ENCODE data around the gene SRPK3.
"Not testable (repeated sequence)": the region's sequence is repeated elsewhere in the genome, so short reads cannot be mapped to it uniquely, and the experiment has no call there.

The SRPK3 gene, protein sequence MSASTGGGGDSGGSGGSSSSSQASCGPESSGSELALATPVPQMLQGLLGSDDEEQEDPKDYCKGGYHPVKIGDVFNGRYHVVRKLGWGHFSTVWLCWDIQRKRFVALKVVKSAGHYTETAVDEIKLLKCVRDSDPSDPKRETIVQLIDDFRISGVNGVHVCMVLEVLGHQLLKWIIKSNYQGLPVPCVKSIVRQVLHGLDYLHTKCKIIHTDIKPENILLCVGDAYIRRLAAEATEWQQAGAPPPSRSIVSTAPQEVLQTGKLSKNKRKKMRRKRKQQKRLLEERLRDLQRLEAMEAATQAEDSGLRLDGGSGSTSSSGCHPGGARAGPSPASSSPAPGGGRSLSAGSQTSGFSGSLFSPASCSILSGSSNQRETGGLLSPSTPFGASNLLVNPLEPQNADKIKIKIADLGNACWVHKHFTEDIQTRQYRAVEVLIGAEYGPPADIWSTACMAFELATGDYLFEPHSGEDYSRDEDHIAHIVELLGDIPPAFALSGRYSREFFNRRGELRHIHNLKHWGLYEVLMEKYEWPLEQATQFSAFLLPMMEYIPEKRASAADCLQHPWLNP

DNA sequence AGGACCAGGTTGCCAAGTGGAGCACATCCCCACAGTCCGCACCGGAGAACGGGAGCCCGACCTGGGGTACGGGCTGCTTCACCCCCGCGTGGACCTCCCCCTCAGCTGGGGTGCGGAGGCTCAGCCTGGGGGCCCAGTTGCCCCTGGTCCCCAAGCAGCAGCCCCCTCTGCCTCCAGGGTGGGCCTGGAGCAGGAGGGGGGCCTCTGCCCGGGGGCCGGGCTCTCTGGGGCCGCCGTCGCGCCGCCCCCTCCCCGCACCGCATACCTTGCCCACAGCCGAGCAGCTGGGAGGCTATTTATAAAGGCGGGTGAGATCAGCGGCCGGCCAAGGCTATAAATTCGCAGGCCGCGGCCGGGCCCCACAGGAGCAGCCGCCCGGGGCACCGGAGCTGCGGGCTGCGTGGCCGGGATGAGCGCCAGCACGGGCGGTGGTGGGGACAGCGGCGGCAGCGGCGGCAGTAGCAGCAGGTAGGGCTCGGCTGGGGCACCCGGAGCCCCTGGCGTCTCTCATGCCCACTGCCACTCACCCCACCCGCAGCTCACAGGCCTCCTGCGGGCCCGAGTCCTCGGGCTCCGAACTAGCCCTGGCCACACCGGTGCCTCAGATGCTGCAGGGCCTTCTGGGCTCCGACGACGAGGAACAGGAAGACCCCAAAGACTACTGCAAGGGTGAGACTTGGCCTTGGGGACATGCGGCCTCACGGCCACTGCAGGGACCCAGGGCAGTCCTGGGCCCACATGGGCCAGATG lies at the start of gene SRPK3:
TSS of gene SRPK3 (plus strand) at position 364 of the 750 bp plus-strand sequence. CDS start at position 410, 46 bp downstream.
- no peak for DNase-seq

DNA sequence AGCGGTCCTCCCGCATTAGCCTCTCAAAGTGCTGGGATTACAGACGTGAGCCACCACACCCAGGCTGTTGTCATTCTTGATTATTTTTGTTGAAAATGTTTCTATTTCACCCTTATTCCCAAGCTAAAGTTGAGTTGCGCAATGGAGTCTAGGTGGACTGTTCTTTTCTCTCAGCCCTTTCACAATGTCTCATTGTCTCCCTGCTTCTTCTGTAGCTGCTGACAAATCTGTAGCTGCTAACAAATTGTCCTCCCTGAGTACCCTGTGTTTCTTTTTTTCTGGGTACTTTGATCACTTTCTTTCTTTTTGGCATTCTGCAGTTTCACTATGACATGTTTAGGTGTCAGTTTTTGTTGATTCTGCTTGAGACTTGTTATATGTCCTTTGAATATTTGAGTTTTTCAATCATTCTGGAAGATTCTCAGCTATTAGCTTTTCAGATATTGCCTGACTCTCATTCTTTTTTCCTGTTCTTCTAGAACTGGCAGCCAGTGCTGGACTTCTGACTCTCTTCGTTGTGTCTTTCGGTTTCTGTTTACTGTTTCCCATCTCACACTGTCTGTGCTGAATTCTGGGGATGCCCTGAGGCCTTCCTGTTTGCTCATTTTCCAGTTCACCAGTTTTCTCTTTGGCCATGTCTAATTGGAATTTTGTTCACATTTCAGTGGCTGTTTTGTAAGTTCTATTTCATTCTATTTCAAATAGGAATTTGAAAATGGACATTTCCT lies 49.6 kb upstream of the SRPK3 start:
- DNase-seq = peak; percentile 57

DNA sequence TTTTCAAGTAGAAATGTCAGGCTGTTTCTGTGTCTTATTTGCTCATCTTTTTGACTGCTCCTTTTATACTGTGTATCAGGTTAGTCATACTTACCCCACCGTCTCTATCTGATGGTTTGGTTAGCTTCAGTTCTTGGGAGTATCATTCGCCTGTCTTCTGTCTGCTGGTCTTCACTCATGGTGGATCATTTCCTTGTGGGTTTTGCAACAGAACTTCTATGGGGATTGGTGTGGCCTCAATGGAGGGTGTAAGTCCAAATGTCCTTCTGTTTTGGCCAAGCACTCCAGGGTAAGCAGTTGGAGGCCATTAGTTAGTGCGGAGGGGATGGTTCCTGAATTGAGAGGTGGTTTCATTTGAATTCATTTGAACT lies 49.0 kb upstream of the SRPK3 start:
- no peak for DNase-seq

DNA sequence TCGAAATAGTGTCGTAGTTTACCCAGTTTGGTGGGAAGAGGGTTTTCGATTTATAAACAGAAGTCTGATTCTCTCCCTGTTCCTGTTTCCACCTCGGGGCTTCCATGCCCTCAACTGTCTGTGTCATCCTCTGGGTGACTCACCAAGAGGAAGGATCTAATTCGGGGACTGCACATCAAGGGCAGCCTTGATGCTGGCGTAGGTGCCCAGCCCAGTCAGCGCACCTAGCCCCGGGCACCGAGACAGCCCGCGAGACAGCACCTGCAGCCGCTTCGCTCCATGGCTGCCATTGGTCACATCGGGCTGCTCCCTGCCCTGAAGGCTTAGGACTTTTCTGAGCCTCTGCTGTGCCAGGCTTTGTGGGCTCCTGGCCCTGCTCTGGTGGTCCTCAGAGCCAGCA lies 48.4 kb upstream of the SRPK3 start:
- DNase-seq = no peak

DNA sequence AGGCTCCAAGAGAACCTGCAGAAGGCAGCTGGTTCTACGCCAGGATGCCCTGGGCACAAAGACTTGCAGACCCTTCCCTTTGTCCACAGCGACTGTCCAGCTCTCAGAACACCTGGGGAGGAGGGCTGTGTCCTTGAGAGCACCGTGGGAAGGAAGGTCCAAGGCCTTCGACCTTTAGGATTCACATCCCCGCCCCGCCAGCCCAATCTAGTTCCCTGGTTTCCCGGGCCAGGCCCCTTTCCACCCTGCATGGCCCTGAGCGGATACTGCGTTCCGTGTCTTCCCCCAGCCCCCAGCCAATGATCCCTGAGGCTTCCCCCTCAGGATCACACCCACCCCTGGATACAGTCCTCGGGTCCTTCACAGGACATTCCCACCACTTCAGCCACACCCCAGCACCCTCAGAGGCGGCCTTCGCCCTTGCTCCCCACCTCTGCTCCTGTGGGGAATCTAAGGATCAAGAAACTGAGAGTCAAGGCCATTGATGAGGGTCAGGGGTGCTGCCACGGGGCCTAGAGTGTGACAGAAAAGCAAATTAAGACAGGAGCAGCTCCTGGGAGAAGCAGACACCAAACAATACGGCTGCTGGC lies 47.1 kb upstream of the SRPK3 start:
- no peak for DNase-seq

DNA sequence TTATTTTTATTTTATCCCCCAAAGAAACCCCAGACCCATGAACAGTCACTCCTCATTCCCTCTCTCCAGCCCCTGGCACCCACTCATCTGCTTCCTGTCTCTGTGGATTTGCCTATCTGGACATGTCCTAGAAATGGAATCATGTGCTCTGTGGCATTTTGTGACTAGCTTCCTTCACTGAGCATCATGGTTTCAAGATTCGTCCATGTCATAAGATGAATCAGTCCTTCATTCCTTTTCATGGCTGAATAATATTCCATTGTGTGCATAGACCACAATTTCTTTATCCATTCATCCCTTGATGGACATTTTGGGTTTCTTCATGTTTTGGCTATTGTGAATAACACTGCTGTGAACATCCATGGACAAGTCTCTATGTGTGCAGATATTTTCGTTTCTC lies 46.0 kb upstream of the SRPK3 start:
- no peak for DNase-seq

DNA sequence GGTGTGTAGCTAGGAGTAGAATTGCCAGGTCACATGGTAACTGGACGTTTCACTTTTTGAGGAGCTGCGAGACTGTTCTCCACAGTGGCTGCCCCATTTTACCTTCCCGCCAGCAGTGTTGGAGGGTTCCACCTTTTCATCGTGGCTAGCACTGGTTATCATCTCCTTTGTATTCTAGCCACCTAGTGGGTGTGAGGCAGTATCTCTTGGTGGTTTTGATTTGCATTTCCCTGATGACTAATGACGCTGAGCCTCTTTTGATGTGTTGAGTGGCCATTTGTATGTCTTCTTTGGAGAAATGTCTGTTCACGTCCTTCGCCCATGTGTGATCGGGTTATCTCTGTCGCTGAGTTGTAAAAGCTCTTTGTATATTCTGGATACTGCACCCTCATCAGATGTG lies 45.6 kb upstream of the SRPK3 start:
- DNase-seq = peak; percentile 28

DNA sequence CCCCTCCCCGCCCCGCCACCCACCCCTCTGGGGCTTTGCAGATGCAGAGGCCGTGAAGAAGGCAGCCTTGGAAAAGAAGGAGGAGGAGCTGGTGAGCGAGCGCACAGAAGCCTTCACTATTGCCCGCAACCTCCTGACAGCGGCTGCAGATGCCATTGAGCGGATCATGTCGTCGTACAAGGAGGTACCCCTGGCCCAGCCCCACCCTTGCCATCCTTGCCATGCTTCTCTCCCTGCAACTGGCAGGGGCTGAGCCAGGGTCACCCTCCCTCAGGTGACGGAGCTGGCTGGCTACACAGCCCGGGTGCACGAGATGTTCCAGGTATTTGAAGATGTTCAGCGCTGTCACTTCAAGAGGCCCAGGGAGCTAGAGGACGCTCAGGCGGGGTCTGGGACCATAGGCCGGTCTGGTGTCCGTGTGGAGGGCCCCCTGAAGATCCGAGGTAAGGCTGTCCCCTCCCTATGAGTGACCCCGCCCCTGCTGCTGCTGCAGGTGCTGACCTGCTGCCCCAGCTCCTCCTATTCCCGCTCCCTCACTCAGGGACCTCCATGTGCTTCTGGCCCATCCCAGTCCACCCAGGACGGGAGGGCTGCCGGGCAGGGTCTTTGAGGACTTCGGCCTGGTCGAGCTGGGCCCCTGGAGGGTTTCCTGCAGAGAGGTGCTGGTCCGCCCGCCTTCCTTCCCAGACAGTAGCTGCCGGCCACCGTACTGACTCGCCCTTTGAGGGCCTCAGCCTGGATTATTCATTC lies 44.6 kb upstream of the SRPK3 start:
- DNase-seq = no peak

DNA sequence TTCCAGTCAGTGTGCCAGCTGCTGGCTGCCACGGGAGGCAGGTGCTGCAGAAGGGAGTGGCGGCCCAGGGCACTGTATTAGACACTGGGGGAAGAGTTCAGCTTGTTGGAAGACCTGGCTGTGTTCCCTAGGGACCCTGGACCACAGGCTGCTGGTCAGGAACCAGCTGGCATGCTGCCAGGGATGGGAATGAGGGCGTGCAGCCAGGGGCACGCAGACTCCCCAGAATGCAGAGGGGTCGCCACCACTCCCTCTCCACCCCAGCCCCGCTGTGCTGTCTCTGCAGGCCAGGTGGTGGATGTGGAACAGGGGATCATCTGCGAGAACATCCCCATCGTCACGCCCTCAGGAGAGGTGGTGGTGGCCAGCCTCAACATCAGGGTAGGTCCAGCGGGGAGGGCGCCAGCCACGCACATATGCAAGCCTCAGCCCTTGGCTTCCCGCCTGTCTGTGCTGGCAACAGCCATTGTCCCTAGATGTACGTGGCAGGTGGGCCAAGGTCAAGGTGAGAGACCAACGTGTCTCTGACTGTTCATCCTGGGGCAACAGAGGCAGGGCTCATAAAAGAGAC lies 43.9 kb upstream of the SRPK3 start:
- DNase-seq = no peak

DNA sequence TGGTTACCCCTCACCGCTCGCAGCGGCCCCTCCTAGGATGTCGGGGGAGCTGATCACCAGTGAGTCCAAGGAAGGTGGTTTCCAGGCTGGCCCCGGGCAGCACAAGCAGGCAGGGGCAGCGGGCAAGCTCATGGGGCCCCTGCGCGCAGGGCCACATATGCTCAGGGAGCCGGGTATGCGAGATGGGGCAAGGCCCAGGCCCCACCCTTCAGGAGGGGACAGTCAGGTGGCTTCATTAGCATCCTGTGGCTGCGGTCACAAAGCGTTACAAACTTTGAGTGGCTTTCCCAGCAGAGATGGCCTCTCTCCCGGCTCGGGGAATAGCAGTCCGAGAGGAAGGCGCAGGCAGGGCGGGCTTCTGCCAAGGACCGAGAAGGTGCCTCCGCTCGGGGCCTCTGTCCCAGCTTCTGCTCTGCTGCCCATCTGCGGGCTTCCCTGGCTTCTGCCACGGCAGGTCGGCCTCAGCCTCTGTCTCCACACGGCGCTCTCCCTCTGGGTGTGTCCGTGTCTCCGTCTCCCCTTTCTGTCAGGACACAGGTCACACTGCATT lies 42.7 kb upstream of the SRPK3 start:
- no peak for DNase-seq

DNA sequence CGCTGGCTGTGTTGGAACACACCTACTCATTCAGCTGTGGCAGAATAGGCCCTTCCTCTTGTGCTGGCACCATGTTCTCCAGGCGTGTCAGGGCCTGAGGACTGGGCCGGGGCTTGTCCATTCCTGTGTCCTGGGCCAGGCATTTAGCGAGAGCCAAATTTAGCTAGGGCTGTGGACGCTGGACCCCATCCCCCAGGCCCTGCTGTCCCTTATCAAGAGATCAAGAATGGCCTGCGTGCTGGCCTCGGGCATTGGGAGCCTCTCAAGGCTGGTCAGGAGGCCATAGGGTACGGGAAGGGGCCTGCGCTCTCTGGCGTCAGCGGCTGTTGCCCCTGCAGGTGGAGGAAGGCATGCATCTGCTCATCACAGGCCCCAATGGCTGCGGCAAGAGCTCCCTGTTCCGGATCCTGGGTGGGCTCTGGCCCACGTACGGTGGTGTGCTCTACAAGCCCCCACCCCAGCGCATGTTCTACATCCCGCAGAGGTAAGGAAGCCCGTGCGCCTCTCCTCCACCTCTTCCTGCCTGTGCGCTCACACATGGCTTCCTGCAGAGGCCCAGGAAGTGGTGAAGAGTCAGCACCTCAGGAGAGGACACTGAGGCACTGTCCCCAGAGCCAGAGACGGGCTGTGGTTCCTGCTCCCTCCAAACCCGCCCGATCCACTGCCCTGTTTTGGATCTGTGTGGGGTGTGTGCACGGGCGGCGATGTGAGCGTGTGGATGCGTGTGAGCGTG lies 40.9 kb upstream of the SRPK3 start:
- DNase-seq = peak; percentile 34

DNA sequence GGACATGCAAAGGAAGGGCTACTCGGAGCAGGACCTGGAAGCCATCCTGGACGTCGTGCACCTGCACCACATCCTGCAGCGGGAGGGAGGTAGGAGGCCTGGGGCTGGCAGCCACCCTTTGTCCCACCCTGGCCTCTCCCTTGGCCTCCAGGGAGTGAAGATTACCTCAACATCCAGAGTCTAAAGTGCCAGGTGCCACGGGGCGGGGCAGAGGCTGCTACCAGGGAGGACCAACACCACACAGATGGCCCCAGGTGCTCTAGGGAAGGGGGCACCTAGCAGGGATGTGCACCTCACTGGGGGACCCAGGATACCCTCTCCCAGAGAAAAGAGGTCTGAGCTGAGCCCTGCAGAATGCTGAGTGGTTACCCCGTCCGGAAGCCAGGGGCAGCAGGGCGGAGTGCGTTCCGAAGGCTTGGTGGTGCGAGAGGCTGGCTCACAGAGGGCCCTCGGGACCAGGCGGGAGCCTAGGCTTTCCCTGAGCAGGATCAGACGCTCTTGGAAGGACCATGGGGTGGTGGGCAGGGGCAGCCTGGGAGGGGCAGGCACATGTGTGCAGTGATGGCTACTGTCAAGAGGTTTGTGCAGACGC lies 40.1 kb upstream of the SRPK3 start:
- no peak for DNase-seq

DNA sequence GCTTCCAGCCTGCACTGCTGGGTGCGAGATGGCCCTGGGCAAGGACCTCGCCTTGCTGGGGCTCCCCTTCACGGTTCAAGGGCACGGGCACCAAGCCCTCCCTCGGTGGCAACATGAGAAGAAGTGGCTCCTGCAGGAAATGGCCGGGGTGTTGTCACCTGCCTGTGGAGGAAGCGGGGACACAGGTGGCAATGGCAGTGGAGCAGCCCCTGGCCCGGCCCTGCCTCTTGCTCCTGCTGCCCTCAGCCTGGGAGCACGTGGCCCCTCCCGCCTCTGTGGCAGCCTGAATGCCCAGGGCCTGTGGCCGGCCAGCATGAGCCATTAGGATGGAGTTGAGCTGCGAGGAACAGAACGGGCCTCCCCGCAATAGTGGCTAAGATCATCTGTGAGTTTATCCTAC lies 39.4 kb upstream of the SRPK3 start:
- DNase-seq = no peak

DNA sequence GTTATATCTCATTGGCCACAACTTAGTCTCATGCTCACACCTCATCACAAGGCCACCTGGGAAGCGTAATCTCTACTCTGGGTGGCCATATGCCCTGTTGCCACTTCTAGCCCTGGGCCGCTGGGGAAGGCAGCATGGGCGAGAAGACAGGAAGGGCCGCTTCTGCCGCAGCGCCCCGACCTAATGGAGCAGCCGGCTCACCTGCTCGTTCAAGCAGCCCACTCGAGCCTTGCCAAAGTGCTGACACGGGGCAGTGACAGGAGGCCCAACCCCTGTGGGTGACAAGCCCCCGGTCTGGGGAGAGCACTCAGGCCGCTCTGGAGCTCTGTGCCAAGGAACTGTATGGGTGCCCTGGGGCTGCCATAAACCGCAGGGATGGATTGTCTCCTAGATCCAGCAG lies 38.7 kb upstream of the SRPK3 start:
- not testable (repeated sequence) for DNase-seq

DNA sequence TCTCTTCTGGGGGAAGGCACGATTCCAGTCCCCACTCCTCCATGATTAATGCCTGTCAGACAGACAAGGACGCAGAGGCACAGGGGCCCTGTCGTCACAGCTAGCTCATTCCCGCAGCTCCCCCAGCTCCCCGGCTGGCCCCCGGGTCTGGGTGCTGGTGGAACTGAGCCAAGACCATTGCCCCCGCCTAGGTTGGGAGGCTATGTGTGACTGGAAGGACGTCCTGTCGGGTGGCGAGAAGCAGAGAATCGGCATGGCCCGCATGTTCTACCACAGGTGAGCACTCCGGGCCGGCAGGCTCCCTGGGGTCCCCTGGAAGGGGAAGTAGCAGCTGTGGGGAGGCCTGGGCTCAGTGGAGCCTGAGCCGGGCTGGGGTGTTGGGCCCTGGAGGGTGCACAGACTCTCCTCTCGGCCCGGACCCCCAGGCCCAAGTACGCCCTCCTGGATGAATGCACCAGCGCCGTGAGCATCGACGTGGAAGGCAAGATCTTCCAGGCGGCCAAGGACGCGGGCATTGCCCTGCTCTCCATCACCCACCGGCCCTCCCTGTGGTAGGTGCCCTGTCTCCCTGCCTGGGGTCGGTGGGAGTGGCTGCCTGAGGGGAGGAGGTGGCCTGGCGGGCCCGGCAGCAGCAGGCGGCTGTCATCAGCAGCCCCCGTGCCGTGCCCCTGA lies 37.9 kb upstream of the SRPK3 start:
- not testable (repeated sequence) for DNase-seq

DNA sequence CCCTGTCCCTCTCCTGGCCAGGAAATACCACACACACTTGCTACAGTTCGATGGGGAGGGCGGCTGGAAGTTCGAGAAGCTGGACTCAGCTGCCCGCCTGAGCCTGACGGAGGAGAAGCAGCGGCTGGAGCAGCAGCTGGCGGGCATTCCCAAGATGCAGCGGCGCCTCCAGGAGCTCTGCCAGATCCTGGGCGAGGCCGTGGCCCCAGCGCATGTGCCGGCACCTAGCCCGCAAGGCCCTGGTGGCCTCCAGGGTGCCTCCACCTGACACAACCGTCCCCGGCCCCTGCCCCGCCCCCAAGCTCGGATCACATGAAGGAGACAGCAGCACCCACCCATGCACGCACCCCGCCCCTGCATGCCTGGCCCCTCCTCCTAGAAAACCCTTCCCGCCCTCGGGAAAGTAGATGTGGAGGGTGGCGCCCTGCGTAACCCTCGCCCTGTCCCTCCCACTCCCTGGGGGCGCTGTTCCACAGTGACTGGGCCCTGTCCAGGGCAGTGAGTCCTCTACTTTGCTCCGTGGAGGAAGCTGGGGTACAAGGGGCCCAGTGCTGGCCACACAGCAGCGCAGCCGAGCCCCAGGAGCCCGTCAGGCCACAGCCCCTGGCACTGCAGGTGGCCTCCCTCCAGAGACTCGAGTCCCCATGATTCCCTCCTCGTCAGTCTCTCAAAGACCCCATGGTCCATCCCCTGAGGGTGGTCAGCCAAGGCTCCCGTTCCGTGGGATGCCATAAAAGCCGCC lies 37.2 kb upstream of the SRPK3 start:
- not testable (repeated sequence) for DNase-seq

DNA sequence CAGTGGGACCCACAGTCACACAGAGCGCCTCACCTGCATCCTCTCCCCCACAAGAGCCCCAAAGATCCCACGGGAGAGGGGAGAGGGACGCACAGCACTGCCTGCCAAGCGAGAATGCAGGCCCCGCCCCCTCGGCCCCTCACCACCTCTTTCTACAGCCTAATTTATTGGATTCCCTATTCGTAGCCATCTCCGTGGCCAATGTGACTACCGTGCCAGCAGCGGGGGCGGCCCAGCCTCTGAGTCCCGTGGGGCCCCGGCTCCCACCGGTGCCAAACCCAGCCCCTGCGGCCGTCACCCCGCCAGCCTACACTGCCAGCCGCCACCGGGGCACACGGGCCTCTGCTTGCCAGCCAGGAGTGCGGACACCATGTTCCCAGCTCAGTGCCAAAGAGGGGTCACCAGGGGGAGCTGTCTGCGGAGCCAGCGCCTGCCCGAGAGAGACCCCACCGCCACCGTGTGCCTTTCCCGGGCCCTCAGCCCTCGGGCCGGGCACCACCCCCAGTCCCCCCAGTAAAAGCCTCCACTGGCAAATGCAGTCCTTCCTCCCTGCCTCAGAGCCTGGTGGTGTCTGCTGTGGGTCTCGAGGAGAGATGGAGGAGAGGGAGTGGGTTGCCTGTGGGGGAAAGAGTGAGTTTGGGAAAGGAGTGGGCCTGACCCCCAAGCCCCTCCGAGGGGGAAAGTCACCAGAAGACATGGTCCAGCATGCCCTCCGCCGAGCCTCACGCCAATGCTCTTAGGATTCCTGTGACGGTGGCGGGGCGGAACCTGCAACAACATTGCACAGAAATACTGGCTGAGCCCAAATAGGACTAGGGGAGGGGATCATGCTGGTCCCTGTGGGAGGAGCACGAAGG lies 36.4 kb upstream of the SRPK3 start:
- no peak for DNase-seq

DNA sequence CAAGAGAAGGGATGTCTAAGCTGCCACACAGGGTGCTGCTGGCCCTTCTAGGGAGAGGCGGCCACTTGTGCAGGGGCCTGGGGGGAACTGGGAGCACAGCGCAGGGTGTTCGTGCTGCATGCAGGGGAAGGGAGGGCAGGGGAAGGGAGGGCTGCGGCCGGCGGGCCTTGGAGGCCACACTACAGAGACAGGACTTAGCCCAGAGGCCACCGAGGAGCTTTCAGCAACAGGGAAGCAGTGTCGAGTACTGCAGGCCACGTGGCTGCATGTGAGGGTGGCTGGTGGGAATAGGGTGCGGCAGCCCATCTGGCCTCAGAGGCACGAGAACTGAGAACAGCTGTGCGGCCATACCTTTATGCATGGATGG lies 35.8 kb upstream of the SRPK3 start:
- not testable (repeated sequence) for DNase-seq
